H1 (cell line): ENCODE measurements around the gene HBQ1. TPM values are rescaled to one million over a fixed set of nuclear protein-coding genes. Genes with fewer than 3 reads are reported as not detected.

Experiments
- CTCF ChIA-PET: fragments of 300-600 bp; sonication (Branson Sonifier 250); formaldehyde crosslinking; loops from one replicate; lab custom pipeline; 2021; ENCODE audit not compliant: partially characterized antibody; lab: Charles Lee
- POLR2A ChIA-PET: fragments of 300-600 bp; sonication (Branson Sonifier 250); formaldehyde crosslinking; loops from one replicate; lab custom pipeline; 2021; ENCODE audit warnings: inconsistent platforms; ENCODE audit not compliant: partially characterized antibody; lab: Charles Lee
- DNase-seq, 2 experiments: peaks; one replicate each; pipeline versions ENCODE4 v3.0.0 to v3.0.0-alpha.2; 2010 to 2022; ENCODE audit warnings: low spot score in 2 of 2, low read depth in 1 of 2, mixed read lengths in 1 of 2
- FAIRE-seq: peaks from 2 replicates; lab custom pipeline; 2011; peaks lifted over from hg19 to GRCh38; lab: Jason Lieb, UNC
- H2AFZ ChIP-seq: 2 replicates; pipeline ENCODE4 v1.8.1; 2012; ENCODE audit warnings: low read length, inconsistent platforms
- H2AK5ac ChIP-seq: 2 replicates; pipeline ENCODE4 v1.6.1; 2013; ENCODE audit warnings: low read depth, low read length
- H2BK120ac ChIP-seq: replicated peaks from 2 replicates; pipeline ENCODE3; 2013; ENCODE audit warnings: low read depth, low read length, inconsistent platforms
- H2BK12ac ChIP-seq: 2 replicates; pipeline ENCODE4 v1.6.1; 2013; ENCODE audit warnings: low read depth, low read length
- H2BK15ac ChIP-seq: 2 replicates; pipeline ENCODE4 v1.6.1; 2013; ENCODE audit warnings: low read length
- H2BK20ac ChIP-seq: 2 replicates; pipeline ENCODE4 v1.6.1; 2013; ENCODE audit warnings: low read length
- H2BK5ac ChIP-seq: 2 replicates; pipeline ENCODE4 v1.6.1; 2013; ENCODE audit warnings: low read depth, low read length
- H3K14ac ChIP-seq: 2 replicates; pipeline ENCODE4 v1.6.1; 2013; ENCODE audit warnings: inconsistent platforms; ENCODE audit not compliant: insufficient read length
- H3K18ac ChIP-seq: 2 replicates; pipeline ENCODE4 v1.6.1; 2013; ENCODE audit warnings: low read length; ENCODE audit errors: extremely low read depth
- H3K23ac ChIP-seq: 2 replicates; pipeline ENCODE4 v1.6.1; 2013; ENCODE audit warnings: inconsistent platforms; ENCODE audit not compliant: insufficient read length
- H3K23me2 ChIP-seq: 2 replicates; pipeline ENCODE4 v1.6.1; 2013; ENCODE audit warnings: low read depth, low read length
- H3K27ac ChIP-seq: 2 replicates; pipeline ENCODE4 v1.6.1; 2011; ENCODE audit warnings: low read depth, low read length, inconsistent platforms
- H3K27me3 ChIP-seq, 4 experiments: replicated peaks in 1 of 4; 1 replicate in 1 of 4; 2 replicates in 3 of 4; pipeline versions ENCODE4 v1.6.1 to v1.8.1; 2011 to 2013; ENCODE audit warnings: low read length in 3 of 4, mild to moderate bottlenecking in 3 of 4, inconsistent platforms in 2 of 4, mixed read lengths in 2 of 4, moderate library complexity in 1 of 4; ENCODE audit not compliant: control insufficient read depth in 3 of 4, insufficient read depth in 3 of 4; ENCODE audit errors: extremely low read depth in 1 of 4
- H3K36me3 ChIP-seq, 4 experiments: 2 replicates each; pipeline versions ENCODE4 v1.6.1 to v1.8.1; 2011 to 2013; ENCODE audit warnings: mild to moderate bottlenecking in 4 of 4, low read length in 3 of 4, moderate library complexity in 2 of 4, control low read depth in 1 of 4, inconsistent platforms in 1 of 4; ENCODE audit not compliant: insufficient read depth in 4 of 4, control insufficient read depth in 2 of 4
- H3K4ac ChIP-seq: replicated peaks from 2 replicates; pipeline ENCODE3; 2013; ENCODE audit warnings: low read length, low read depth, mixed read lengths, inconsistent platforms; ENCODE audit not compliant: insufficient read length
- H3K4me1 ChIP-seq, 4 experiments: replicated peaks in 1 of 4; 1 replicate in 1 of 4; 2 replicates in 3 of 4; pipeline versions ENCODE4 v1.6.1 to v1.8.1; 2011 to 2013; ENCODE audit warnings: low read length in 3 of 4, inconsistent platforms in 2 of 4, mixed read lengths in 1 of 4; ENCODE audit not compliant: insufficient read depth in 4 of 4, control insufficient read depth in 3 of 4
- H3K4me2 ChIP-seq, 2 experiments: 2 replicates each; pipeline versions ENCODE4 v1.6.1 to v1.8.1; 2011 to 2013; ENCODE audit warnings: low read depth in 2 of 2, low read length in 2 of 2, control low read depth in 1 of 2, inconsistent platforms in 1 of 2, mild to moderate bottlenecking in 1 of 2; ENCODE audit not compliant: insufficient read depth in 1 of 2
- H3K4me3 ChIP-seq, 4 experiments: fragments of 200-600, 300-600 bp in 1 of 4; sonication (generic), shearing (Covaris generic), sonication (Bioruptor Twin) in 1 of 4; 2 replicates each; pipeline versions ENCODE4 v1.5.1 to v1.8.1; 2011 to 2016; ENCODE audit warnings: low read length in 4 of 4, low read depth in 3 of 4, control low read depth in 2 of 4, inconsistent platforms in 2 of 4, mild to moderate bottlenecking in 2 of 4, mixed read lengths in 1 of 4, moderate library complexity in 1 of 4; ENCODE audit not compliant: insufficient read depth in 2 of 4; ENCODE audit errors: extremely low read depth in 1 of 4
- H3K56ac ChIP-seq: replicated peaks from 2 replicates; pipeline ENCODE3; 2013; ENCODE audit warnings: low read depth, mild to moderate bottlenecking, mixed read lengths, low read length, inconsistent platforms; ENCODE audit not compliant: insufficient read length
- H3K79me1 ChIP-seq: 2 replicates; pipeline ENCODE4 v1.6.1; 2013; ENCODE audit warnings: low read depth, low read length, control low read depth
- H3K79me2 ChIP-seq, 2 experiments: 2 replicates each; pipeline versions ENCODE4 v1.6.1 to v1.8.1; 2012 to 2013; ENCODE audit warnings: low read length in 2 of 2, mild to moderate bottlenecking in 2 of 2, inconsistent platforms in 1 of 2; ENCODE audit not compliant: insufficient read depth in 2 of 2, control insufficient read depth in 1 of 2
- H3K9ac ChIP-seq, 4 experiments: replicated peaks in 1 of 4; 1 replicate in 1 of 4; 2 replicates in 3 of 4; pipeline versions ENCODE4 v1.6.1 to v1.8.1; 2011 to 2013; ENCODE audit warnings: low read depth in 3 of 4, low read length in 3 of 4, control low read depth in 2 of 4, mild to moderate bottlenecking in 2 of 4, moderate library complexity in 2 of 4, inconsistent platforms in 1 of 4; ENCODE audit errors: extremely low read depth in 1 of 4
- H3K9me3 ChIP-seq, 2 experiments: 2 replicates each; pipeline versions ENCODE4 v1.6.1 to v1.8.1; 2012 to 2013; ENCODE audit warnings: mild to moderate bottlenecking in 2 of 2, moderate library complexity in 2 of 2, control low read depth in 1 of 2, inconsistent platforms in 1 of 2, low read depth in 1 of 2, low read length in 1 of 2, mixed read lengths in 1 of 2; ENCODE audit not compliant: insufficient read depth in 2 of 2
- H4K20me1 ChIP-seq, 2 experiments: replicated peaks in 1 of 2; 2 replicates each; pipeline versions ENCODE3 to v1.8.1; 2011 to 2013; ENCODE audit warnings: inconsistent platforms in 2 of 2, low read length in 2 of 2, mild to moderate bottlenecking in 1 of 2; ENCODE audit not compliant: insufficient read depth in 2 of 2, control insufficient read depth in 1 of 2
- H4K5ac ChIP-seq: 2 replicates; pipeline ENCODE4 v1.6.1; 2013; ENCODE audit warnings: low read length, low read depth, mixed read lengths, inconsistent platforms; ENCODE audit not compliant: insufficient read length
- H4K8ac ChIP-seq: 2 replicates; pipeline ENCODE4 v1.8.0; 2013; ENCODE audit warnings: mild to moderate bottlenecking, moderate library complexity, low read length, inconsistent platforms; ENCODE audit not compliant: insufficient read depth; ENCODE audit errors: extremely low read depth
- H4K91ac ChIP-seq: replicated peaks from 2 replicates; pipeline ENCODE3; 2013; ENCODE audit warnings: low read length, mixed read lengths, inconsistent platforms; ENCODE audit not compliant: insufficient read length
- EGR1 ChIP-seq: IDR thresholded peaks from 2 replicates; pipeline ENCODE4 v1.6.1; 2011; ENCODE audit warnings: low read depth, low read length, borderline replicate concordance
- KDM4A ChIP-seq: IDR thresholded peaks from one replicate; pipeline ENCODE4 v1.7.1; 2012; ENCODE audit warnings: low read depth, mild to moderate bottlenecking, moderate library complexity, low read length, inconsistent platforms; ENCODE audit not compliant: severe bottlenecking
- MAFK ChIP-seq: IDR thresholded peaks from 2 replicates; pipeline ENCODE4 v1.6.1; 2012; ENCODE audit warnings: low read depth, mild to moderate bottlenecking, improper control_type of control experiment, low read length
- POLR2A ChIP-seq, 2 experiments: IDR thresholded peaks; 1 replicate in 1 of 2; 2 replicates in 1 of 2; pipeline ENCODE4 v1.6.1; 2011; ENCODE audit warnings: low read depth in 2 of 2, low read length in 2 of 2, mild to moderate bottlenecking in 2 of 2; ENCODE audit errors: control extremely low read depth in 1 of 2
- SIRT6 ChIP-seq: IDR thresholded peaks from one replicate; pipeline ENCODE4 v1.7.1; 2012; ENCODE audit warnings: low read length, inconsistent platforms
- SP4 ChIP-seq: IDR thresholded peaks from 2 replicates; pipeline ENCODE4 v1.6.1; 2012; ENCODE audit warnings: low read length, inconsistent platforms
- TEAD4 ChIP-seq: IDR thresholded peaks from 2 replicates; pipeline ENCODE4 v1.6.1; 2012; ENCODE audit warnings: low read depth, low read length, inconsistent platforms, mixed read lengths
- YY1 ChIP-seq: IDR thresholded peaks from 2 replicates; pipeline ENCODE4 v1.6.1; 2011; ENCODE audit warnings: low read depth, mild to moderate bottlenecking, low read length
- WGBS, 2 experiments: shearing (Covaris generic) in 1 of 2; methylation state at CpG; one replicate each; pipeline versions ENCODE4 v1.1.6 to v1.1.7; 2013 to 2015; ENCODE audit warnings: low lambda C conversion rate in 2 of 2, mixed read lengths in 2 of 2, inconsistent platforms in 1 of 2, low coverage in 1 of 2, missing lambda C conversion rate in 1 of 2; ENCODE audit not compliant: insufficient replicate concordance in 2 of 2, insufficient coverage in 1 of 2, insufficient read length in 1 of 2; ENCODE audit errors: extremely low coverage in 1 of 2, missing lambda C conversion rate in 1 of 2; 5-methylcytosine and 5-hydroxymethylcytosine counted together
- polyA plus RNA-seq, 7 experiments: library from polyadenylated mRNA; depleted of rRNA in 3 of 7; stranded (reverse) in 5 of 7; unstranded in 2 of 7; fragments of >200 nt in 5 of 7; fragments of 200-250 nt in 2 of 7; gene quantifications; 1 replicate in 5 of 7; 2 replicates in 1 of 7; 4 replicates in 1 of 7; pipeline versions ENCODE4 v1.2.1 to v1.2.3, GENCODE V29; 2011 to 2013; ENCODE audit warnings: missing spikeins in 2 of 7, mixed read lengths in 2 of 7
- total RNA-seq: library from RNA; stranded (reverse); fragmentation: NEBNext Ultra II Directional; extraction: Animal tissue kit (Norgen Biotek cat#: 25700); gene quantifications from 2 replicates; pipeline ENCODE4 v1.2.1, GENCODE V29; 2021

HBQ1 gene
- total and polyA plus RNA-seq, 2 of the 8 experiments (the other 6 are each of a cell fraction or from before 2014, with no cell fraction given) = 2.9 to 17.1 TPM

DNA sequence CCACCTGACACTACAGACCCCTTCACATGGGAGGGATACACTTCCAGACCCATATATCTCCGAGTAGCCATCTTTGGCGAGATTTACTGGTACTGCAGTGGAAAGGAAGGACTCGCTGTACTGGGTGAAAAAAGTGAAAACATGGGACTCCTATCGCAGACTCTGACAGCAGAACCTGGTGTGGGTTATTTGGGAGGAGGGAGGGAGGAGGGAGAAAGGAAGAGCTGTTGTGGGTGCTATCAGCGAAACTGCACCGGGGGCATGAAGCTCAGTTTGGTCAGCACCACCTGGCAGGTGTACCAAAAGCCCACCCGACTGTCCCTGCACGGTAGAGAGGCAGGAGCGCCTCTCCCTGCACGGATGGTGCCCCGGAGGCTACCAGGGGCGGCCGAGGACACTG, 5.0 kb downstream of the HBQ1 start:
- Histone ChIP-seq H3K79me2 (no peaks in the 10 kb centered on the region), H3K4me2 (no peak overlapping the region), H2BK5ac (no peak overlapping the region), H3K4me3 (no peak overlapping the region), H2BK12ac (no peak overlapping the region), H3K36me3 (peaks cover 15 to 31% (median 26%) of the 10 kb centered on the region in 4 experiments; a peak in 7 of 8 replicates), H3K4ac (no peak overlapping the region), H3K27me3 (peaks cover 4 to 10% (median 8%) of the 10 kb centered on the region in 4 experiments; a peak in 6 of 7 replicates), H3K18ac (no peak overlapping the region), H3K14ac (no peak overlapping the region), H3K56ac (no peak overlapping the region), H3K23ac (no peak overlapping the region), H3K9ac (no peak overlapping the region), H3K79me1 (no peaks in the 10 kb centered on the region; the same call in 1 of the 2 replicates), H2BK120ac (no peak overlapping the region)
- ChIA-PET POLR2A (interaction anchor here (1.0 to 1.1 kb wide), 3 partner anchors 15 to 81 kb away, joined by 3 to 4 read pairs (median 4); no protein-coding TSS in a partner anchor), CTCF (interaction anchor here (0.9 to 1.2 kb wide), 2 partner anchors 43 to 67 kb away, joined by 3 read pairs; no protein-coding TSS in a partner anchor)
- no peak for DNase-seq
- 98% methylated on average over 11 of the region's 13 CpGs; no CpG with 5 or more reads in 1 of the 2 experiments for WGBS, 2 experiments
- TF ChIP-seq YY1 (no peak), TEAD4 (no peak), EGR1 (no peak), KDM4A (no peak), SIRT6 (no peak), POLR2A (IDR thresholded peaks at IDR 0.05; ENCODE audit: control extremely low read depth in 1 of 2, low read depth in 2 of 2, low read length in 2 of 2) (no peak), MAFK (no peak), SP4 (no peak)
- TF ChIP-seq, all 59 proteins: peak for 0
- no peak overlapping the region for H2BK20ac ChIP-seq
- H4K5ac ChIP-seq = no peak overlapping the region
- peaks cover 0 to 3% of the 10 kb centered on the region in 2 experiments; a peak in 1 of 4 replicates for H3K9me3 ChIP-seq
- no peak overlapping the region for H2BK15ac ChIP-seq
- no peak overlapping the region for H4K8ac ChIP-seq
- H4K20me1 ChIP-seq = peaks cover 7 to 9% of the 10 kb centered on the region in 2 experiments
- peaks cover 0 to 5% (median 3%) of the 10 kb centered on the region in 4 experiments; a peak in 4 of 7 replicates for H3K4me1 ChIP-seq
- no peak overlapping the region for H4K91ac ChIP-seq
- FAIRE-seq = no peak
- H2AFZ ChIP-seq = no peak overlapping the region
- H3K27ac ChIP-seq = no peak overlapping the region
- peaks cover 9% of the 10 kb centered on the region; the same call in 1 of the 2 replicates for H3K23me2 ChIP-seq
- no peak overlapping the region for H2AK5ac ChIP-seq
